WTC11 (cell line): ENCODE results near the gene VKORC1.

Source experiments
- CREB1 ChIP-seq: sonication (generic); formaldehyde crosslinking; IDR thresholded peaks from 2 replicates; pipeline ENCODE4 v1.8.0; 2023; ENCODE audit warnings: mild to moderate bottlenecking, missing genetic modification reagents
- ELF4 ChIP-seq: sonication (generic); formaldehyde crosslinking; IDR thresholded peaks from 2 replicates; pipeline ENCODE4 v1.8.1; 2022; ENCODE audit warnings: low read depth, mild to moderate bottlenecking, moderate library complexity, missing genetic modification reagents
- ESRRA ChIP-seq: sonication (generic); formaldehyde crosslinking; IDR thresholded peaks from 2 replicates; pipeline ENCODE4 v1.8.1; 2022; ENCODE audit warnings: mild to moderate bottlenecking, missing genetic modification reagents, borderline replicate concordance
- MYBL2 ChIP-seq: sonication (generic); formaldehyde crosslinking; IDR thresholded peaks from 2 replicates; pipeline ENCODE4 v1.8.1; 2023; ENCODE audit warnings: mild to moderate bottlenecking, moderate library complexity, missing genetic modification reagents
- NFE2L1 ChIP-seq: sonication (generic); formaldehyde crosslinking; IDR thresholded peaks from 2 replicates; pipeline ENCODE4 v1.8.1; 2023; ENCODE audit warnings: missing genetic modification reagents
- ZBTB21 ChIP-seq: sonication (generic); formaldehyde crosslinking; IDR thresholded peaks from 2 replicates; pipeline ENCODE4 v1.8.1; 2023; ENCODE audit warnings: mild to moderate bottlenecking, missing genetic modification reagents, borderline replicate concordance
- TF ChIP-seq, protein P1 (sequence below): sonication (generic); formaldehyde crosslinking; IDR thresholded peaks from 2 replicates; pipeline ENCODE4 v1.8.1; 2022; ENCODE audit warnings: mild to moderate bottlenecking, moderate library complexity, missing genetic modification reagents
- TF ChIP-seq, protein P2 (sequence below): sonication (generic); formaldehyde crosslinking; IDR thresholded peaks from 2 replicates; pipeline ENCODE4 v1.8.1; 2023; ENCODE audit warnings: mild to moderate bottlenecking, missing genetic modification reagents, moderate library complexity
- TF ChIP-seq, protein P3 (sequence below): fragments of 200-600 bp; IDR thresholded peaks from 2 replicates; pipeline ENCODE4 v1.8.0; 2022; ENCODE audit warnings: antibody characterized with exemption
- TF ChIP-seq, protein P4 (sequence below): sonication (generic); formaldehyde crosslinking; IDR thresholded peaks from 2 replicates; pipeline ENCODE4 v1.8.1; 2023; ENCODE audit warnings: mild to moderate bottlenecking, missing genetic modification reagents, moderate library complexity
- TF ChIP-seq, protein P5 (sequence below): sonication (generic); formaldehyde crosslinking; IDR thresholded peaks from 2 replicates; pipeline ENCODE4 v1.8.1; 2022; ENCODE audit warnings: low read depth, missing genetic modification reagents, borderline replicate concordance
- TF ChIP-seq, protein P6 (sequence below): sonication (generic); formaldehyde crosslinking; IDR thresholded peaks from 2 replicates; pipeline ENCODE4 v1.8.0; 2022; ENCODE audit warnings: mild to moderate bottlenecking, missing genetic modification reagents
- TF ChIP-seq, protein P7 (sequence below): fragments of 250-450 bp; sonication (Bioruptor Pico); IDR thresholded peaks from 2 replicates; pipeline ENCODE4 v1.8.0; 2021; ENCODE audit warnings: mild to moderate bottlenecking

DNA sequence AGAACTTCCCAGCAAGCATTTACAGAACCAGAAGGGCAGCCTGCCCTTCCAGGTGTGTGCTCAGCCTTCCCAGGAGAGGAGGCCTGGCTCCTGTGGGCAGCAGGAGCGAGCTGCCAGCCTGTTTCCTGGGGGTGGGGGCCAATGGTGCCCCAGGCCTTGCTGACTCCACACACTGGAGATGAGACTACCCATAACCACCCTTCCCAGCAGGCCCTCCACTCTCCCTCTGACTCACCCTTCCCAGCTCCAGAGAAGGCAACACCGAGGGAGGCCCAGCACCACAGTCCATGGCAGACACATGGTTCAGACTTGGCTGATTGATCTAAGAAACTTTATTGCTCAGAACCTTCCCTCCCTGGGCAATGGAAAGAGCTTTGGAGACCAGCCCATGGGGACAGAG is 4.1 kb downstream of the VKORC1 start:
- TF ChIP-seq, protein P1, sequence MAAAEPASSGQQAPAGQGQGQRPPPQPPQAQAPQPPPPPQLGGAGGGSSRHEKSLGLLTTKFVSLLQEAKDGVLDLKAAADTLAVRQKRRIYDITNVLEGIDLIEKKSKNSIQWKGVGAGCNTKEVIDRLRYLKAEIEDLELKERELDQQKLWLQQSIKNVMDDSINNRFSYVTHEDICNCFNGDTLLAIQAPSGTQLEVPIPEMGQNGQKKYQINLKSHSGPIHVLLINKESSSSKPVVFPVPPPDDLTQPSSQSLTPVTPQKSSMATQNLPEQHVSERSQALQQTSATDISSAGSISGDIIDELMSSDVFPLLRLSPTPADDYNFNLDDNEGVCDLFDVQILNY (CRISPR knock-in tag): no peak
- TF ChIP-seq, protein P2, sequence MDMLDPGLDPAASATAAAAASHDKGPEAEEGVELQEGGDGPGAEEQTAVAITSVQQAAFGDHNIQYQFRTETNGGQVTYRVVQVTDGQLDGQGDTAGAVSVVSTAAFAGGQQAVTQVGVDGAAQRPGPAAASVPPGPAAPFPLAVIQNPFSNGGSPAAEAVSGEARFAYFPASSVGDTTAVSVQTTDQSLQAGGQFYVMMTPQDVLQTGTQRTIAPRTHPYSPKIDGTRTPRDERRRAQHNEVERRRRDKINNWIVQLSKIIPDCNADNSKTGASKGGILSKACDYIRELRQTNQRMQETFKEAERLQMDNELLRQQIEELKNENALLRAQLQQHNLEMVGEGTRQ: no peak
- TF ChIP-seq, protein P3, sequence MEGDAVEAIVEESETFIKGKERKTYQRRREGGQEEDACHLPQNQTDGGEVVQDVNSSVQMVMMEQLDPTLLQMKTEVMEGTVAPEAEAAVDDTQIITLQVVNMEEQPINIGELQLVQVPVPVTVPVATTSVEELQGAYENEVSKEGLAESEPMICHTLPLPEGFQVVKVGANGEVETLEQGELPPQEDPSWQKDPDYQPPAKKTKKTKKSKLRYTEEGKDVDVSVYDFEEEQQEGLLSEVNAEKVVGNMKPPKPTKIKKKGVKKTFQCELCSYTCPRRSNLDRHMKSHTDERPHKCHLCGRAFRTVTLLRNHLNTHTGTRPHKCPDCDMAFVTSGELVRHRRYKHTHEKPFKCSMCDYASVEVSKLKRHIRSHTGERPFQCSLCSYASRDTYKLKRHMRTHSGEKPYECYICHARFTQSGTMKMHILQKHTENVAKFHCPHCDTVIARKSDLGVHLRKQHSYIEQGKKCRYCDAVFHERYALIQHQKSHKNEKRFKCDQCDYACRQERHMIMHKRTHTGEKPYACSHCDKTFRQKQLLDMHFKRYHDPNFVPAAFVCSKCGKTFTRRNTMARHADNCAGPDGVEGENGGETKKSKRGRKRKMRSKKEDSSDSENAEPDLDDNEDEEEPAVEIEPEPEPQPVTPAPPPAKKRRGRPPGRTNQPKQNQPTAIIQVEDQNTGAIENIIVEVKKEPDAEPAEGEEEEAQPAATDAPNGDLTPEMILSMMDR: no peak
- TF ChIP-seq CREB1 (CRISPR knock-in tag) (no peak), ZBTB21 (CRISPR knock-in tag) (no peak), ELF4 (CRISPR knock-in tag) (no peak), MYBL2 (CRISPR knock-in tag) (no peak), ESRRA (no peak), NFE2L1 (CRISPR knock-in tag) (no peak)
- TF ChIP-seq, protein P4, sequence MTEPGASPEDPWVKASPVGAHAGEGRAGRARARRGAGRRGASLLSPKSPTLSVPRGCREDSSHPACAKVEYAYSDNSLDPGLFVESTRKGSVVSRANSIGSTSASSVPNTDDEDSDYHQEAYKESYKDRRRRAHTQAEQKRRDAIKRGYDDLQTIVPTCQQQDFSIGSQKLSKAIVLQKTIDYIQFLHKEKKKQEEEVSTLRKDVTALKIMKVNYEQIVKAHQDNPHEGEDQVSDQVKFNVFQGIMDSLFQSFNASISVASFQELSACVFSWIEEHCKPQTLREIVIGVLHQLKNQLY (CRISPR knock-in tag): no peak
- TF ChIP-seq, protein P5, sequence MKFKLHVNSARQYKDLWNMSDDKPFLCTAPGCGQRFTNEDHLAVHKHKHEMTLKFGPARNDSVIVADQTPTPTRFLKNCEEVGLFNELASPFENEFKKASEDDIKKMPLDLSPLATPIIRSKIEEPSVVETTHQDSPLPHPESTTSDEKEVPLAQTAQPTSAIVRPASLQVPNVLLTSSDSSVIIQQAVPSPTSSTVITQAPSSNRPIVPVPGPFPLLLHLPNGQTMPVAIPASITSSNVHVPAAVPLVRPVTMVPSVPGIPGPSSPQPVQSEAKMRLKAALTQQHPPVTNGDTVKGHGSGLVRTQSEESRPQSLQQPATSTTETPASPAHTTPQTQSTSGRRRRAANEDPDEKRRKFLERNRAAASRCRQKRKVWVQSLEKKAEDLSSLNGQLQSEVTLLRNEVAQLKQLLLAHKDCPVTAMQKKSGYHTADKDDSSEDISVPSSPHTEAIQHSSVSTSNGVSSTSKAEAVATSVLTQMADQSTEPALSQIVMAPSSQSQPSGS (CRISPR knock-in tag): no peak
- TF ChIP-seq, protein P6, sequence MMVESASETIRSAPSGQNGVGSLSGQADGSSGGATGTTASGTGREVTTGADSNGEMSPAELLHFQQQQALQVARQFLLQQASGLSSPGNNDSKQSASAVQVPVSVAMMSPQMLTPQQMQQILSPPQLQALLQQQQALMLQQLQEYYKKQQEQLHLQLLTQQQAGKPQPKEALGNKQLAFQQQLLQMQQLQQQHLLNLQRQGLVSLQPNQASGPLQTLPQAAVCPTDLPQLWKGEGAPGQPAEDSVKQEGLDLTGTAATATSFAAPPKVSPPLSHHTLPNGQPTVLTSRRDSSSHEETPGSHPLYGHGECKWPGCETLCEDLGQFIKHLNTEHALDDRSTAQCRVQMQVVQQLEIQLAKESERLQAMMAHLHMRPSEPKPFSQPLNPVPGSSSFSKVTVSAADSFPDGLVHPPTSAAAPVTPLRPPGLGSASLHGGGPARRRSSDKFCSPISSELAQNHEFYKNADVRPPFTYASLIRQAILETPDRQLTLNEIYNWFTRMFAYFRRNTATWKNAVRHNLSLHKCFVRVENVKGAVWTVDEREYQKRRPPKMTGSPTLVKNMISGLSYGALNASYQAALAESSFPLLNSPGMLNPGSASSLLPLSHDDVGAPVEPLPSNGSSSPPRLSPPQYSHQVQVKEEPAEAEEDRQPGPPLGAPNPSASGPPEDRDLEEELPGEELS (CRISPR knock-in tag): no peak
- TF ChIP-seq, protein P7, sequence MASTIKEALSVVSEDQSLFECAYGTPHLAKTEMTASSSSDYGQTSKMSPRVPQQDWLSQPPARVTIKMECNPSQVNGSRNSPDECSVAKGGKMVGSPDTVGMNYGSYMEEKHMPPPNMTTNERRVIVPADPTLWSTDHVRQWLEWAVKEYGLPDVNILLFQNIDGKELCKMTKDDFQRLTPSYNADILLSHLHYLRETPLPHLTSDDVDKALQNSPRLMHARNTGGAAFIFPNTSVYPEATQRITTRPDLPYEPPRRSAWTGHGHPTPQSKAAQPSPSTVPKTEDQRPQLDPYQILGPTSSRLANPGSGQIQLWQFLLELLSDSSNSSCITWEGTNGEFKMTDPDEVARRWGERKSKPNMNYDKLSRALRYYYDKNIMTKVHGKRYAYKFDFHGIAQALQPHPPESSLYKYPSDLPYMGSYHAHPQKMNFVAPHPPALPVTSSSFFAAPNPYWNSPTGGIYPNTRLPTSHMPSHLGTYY: no peak
